T-helper 9 cell (primary cell): ENCODE results near the gene RAB11FIP5.
"Not testable (repeated sequence)": the region's sequence is repeated elsewhere in the genome, so short reads cannot be mapped to it uniquely, and the experiment has no call there.

Source experiments
- DNase-seq: peaks from one replicate; pipeline ENCODE4 v3.0.0-alpha.2; 2020

RAB11FIP5 gene

DNA sequence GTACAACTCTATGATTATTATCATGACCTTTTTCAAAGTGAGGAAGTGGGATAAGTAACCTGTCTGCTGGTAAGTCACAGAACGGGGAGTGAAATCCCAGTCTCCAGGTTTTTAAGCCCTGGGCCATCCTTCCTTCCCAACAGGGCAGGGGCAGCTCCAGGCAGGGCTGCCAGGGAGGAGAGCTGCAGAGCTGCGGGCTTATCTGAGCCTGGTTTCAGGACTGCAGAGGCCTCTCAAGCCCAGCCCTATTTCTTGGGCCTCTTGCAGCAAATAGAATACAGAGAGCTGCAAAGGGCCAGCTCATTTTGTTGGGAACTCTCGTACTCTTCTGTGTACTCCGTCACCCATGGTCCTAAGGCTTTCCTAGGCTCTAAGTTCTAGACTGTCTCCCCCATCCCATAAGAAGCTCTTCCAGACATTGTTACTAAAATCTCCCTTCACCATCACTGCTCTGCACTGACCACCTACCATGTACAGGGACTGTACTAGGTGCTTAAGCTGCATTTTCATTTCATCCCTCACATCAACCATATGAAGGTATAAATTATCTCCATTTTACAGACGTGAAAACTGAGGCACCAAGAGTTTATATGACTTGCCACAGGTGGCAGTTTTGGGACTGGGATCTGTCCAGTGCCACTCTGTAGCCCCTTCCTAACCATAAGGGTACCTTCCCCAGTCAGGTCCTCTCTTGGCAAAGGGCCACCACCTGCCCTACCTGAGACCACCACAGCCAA, 3.1 kb downstream of the RAB11FIP5 start:
- no peak for DNase-seq

DNA sequence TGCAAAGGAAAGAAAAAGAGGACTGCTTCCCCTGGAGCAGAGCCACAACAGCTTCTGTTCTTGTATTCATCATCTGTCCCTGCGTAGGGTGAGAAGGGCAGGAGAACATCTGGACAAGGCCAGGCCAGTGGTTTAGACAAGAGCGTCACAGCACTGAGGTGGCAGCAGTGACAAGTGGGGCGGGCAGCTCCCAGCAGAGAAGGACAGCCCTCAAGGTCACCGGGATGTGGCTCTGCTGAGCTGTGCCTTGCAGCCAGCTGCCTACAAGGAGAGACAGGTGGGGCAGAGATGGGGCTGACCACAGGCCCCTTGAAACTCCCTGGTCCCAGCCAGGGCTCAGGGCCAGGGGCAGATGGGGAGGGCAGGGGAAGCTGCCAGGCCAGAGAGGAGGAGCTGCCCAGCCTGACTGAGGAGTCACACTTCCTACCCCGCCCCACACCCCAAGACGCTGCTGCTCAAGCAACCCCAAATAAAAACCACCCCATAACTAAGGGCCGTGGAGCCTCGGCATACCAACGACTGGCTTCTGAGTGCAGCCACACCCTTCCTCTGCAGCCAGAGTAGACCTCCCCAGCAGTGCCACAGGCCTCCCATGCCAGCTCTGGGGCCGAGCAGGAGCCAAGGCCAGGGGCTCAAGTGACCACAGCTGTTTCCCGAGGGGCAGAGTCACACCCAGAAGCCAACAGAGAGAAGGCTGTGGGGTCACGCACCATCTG, 5.4 kb downstream of the RAB11FIP5 start:
- DNase-seq = no peak

DNA sequence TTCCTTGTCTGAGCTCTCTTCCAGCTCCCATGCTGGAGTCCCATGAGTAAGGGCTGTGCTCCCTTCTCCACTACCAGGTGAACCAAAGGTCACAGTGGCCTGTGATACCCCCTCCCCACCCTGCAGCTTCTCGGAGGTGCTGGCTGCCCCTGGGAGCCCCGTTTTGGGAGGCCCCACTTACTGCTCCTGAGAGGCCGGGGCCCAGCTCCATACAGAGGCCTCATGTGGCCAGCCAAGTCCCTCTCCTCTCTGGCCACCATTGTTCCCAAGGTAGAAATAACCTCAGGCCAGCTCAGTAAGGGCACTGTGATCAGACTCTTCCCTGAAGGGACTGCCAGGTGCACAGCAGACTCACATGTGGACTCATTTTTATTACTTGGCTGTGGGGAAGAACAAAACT, 6.0 kb downstream of the RAB11FIP5 start:
- DNase-seq = no peak

DNA sequence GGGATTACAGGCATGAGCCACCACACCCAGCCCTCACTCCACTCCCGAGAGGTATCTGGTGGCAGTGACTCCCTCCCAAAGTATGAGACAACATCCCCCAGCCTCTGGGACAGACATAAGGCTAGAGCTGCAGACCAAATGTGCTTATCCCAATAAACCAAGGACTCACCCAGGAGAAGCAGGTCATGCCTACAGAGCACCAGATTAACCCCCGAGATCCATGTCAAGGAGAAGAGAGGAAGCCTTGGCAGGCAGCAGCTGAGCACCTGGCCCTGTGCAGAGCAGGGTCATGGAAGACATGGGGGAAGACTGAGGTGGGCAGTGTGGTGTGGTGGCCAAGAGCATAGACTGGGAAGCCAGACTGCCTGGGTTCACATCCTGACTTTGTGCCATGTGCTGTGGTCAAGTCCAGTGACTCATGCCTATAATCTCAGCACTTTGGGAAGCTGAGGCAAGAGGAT, 7.2 kb downstream of the RAB11FIP5 start:
- DNase-seq = no peak

DNA sequence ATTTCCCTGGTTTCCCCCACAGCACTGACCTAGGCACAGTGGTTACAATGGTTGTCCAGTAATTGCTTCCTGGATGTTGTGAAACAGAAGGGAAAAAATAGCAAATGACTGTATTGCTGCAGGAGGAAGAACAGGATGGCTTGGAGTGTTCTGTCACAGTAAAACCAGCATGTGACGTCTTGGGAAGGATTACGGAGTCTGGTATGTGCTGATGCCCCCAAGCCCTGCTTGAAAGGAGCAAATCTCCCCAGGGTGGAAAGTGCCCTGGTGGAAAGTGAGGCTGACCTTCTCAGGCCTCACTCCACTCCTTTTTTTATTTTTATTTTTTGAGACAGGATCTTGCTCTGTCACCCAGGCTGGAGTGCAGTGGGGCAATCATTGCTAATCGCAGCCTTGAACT, 7.8 kb downstream of the RAB11FIP5 start:
- DNase-seq = no peak

DNA sequence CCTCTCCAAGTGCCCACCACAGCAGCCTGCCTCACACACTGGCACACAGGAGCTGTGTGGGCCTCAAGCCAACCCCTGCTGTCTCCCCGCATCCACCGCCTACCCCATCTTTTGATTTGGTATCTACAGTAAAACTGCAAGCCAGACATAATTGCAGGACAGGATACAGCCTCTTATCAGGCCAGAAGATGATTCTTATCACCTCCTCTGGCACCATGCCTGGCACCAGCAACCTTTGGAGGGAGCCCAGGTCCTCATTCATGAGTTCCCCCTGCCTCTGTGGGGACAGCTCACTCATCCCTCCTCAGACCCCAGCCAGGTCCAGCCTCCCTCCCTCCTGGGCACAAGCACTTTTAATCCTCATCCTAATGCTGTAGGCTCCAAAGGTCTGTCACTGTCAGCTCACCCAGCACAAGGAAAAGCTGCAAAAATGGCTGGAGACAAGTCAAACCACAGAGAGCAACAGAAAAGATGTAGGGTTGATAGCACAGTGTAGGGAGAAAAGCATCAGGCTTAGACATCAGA, 9.7 kb downstream of the RAB11FIP5 start:
- DNase-seq = no peak

DNA sequence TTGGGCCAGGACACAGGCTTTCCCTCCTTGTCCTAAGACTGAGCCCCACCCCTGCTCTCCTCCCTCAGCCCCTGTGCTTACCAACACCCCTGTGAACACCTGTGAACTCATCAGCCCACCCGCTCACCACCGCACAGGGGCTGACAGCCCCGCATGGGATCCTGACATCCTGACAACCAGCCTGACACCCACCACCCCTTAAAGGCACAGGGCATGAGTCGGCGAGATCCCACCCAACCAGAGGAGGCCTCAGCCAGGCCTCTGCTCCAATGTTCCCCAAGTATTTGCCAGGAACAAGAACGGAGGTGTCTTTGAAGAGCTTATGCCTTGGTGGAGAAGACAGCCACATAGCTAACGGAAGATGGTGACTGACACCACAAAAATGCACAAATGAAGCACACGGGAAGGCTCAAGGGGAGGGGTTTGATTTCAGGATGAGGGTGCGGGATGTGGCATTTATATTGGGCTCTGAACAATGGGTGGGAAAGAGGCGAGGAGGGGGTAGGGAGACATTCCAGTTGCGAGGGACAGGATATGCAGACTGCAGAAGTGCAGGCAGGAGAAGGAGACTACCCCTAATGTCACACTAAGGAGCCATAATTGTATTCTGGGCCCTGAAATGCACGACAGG, 11.0 kb downstream of the RAB11FIP5 start:
- DNase-seq = no peak

DNA sequence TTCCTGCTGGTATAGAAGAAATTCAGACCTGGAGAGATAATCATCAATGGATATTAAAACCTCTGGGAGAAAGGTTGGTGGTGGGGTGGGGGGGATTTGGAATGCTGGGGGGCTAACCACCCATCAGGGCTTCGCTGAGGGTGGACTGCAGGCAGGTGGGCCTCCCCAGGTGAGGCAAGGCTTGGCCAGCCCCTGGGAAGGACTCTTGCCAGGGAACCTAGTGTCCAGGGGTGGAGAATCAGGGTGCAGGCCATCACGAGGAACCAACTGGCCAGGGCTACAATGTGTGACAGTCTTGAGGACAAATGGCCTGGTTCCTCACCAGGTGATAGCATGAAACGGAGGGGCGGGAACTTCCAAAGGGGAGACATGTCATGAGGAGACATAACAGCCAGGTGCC, 11.8 kb downstream of the RAB11FIP5 start:
- no peak for DNase-seq

DNA sequence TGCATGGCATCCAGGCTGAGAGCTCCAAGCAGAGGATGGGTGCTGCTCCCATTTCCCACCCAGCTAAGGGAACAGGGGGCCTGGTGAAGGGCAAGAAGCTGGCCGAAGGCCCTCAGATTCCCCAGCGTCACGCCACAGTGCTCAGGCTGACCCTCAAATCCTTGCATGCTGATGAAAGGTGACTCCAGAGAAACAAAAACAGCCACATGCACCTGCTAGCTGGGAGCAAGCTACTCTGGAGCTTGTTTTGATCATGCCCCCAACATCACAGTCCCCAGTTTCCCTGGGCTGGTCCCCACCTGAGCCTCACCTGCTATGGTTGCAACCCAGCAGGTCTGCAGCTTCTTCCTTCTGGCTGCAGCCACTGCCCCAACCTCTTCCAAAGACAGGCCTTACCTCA, 13.3 kb downstream of the RAB11FIP5 start:
- DNase-seq = no peak

DNA sequence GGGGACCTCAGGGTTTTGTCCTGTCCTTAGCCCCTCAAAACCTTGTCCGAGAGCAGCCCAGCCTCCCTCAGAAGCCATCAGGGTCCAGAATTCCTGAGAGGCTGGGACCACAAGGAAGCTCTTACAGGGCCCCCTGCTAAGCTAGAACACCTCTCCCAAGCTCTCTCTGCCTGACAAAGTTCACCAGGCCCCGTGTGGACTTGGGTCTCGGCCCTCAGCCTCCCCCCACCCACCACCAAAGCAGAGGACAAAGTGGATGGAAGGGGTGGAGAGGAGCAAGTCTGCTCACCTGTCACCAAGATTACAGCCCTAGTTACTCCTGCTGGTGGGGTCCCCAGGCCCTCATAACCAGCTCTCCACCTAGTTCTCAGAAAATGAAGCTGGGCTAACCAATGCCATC, 16.8 kb downstream of the RAB11FIP5 start:
- no peak for DNase-seq

DNA sequence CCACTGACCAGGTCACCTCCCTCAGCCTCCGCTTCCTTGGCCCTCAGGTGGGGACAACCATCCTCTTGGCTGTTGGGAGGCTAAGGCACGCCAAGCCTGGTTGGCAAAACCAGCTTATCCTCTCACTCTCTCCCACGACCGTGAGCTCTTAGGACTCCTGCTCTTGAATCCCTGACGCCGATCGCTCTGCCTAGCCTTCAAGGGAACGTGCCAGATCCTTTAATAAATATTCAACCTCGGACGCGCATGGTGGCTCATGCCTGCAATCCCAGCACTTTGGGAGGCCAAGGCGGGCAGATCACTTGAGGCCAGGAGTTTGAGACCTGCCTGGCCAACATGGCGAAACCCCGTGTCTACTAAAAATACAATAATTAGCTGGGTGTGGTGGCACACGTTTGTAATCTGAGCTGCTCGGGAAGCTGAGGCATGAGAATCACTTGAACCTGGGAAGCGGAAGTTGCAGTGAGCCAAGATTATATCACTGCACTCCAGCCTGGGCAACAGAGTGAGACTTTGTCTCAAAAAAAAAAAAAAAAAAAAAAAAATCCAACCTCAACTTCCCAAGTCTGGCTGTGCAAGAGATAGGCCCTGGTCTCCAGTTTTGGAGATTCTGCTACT, 19.0 kb downstream of the RAB11FIP5 start:
- not testable (repeated sequence) for DNase-seq

DNA sequence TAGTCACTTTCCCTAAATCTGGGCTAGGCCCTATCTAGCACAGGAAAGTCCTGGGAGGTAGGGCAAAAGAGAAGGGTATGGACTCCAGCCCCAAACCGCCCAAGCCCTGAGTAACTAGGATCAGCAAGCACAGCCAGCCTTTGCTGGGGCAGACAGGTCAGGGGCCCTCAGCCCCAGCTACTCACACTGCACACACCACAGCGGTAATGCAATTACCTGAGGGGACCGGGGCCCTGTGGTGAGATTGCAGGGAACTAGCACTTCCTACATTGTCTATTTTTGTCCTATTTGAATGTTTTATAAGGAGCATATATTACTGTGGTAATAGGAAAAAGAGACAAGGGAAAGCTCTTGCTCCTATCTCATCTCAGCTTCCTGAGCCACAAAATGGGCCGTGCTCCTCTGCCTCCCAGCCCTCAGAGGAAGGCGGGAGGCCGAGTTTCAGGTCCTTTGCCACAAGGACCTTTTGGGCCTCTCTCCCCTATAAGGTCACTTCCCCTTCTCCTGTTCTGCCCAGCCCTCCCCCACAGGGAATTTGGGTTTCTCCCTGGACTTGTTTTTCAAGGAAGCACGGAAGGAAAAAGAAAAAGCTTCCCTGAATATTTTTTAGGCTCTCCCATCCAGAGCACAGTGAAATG, 20.5 kb downstream of the RAB11FIP5 start:
- DNase-seq = no peak

DNA sequence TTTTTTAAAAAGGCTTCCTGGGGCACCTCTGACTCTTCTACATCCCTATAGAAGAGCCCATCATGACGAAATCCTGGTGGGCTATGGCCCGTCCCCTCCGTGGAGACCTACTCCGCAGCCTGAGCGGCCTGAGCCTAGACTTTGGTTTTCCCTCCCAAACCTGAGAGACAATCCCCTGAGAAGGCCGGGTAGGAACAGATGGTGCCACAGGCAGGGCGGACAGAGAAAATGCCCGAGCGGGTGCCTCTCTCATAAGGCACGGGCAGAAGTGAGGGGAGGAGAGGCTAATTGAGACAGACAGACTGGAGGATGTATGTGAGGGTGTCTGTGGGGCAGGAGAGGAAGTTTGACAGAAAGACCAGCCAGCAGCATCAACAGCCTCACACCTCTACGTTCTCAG, 21.1 kb downstream of the RAB11FIP5 start:
- DNase-seq = no peak

DNA sequence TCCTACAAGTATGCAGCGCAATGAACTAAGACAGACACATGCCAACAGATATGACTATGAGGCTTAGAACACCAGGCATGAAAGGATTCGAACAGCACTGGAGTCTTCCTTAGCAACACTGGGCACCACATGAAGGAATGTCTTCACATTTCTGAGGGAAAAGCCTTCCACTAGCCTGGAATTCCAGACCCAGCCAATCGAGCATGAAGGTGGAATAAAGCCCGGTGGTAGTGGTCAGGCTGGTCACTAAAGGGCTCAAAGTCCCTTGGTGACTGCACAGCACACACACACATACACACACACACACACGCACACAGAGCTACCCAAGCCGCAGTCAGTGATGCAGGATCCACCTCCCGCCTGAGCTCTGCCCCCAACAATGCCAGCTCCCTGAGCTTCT, 21.6 kb downstream of the RAB11FIP5 start:
- DNase-seq = no peak

DNA sequence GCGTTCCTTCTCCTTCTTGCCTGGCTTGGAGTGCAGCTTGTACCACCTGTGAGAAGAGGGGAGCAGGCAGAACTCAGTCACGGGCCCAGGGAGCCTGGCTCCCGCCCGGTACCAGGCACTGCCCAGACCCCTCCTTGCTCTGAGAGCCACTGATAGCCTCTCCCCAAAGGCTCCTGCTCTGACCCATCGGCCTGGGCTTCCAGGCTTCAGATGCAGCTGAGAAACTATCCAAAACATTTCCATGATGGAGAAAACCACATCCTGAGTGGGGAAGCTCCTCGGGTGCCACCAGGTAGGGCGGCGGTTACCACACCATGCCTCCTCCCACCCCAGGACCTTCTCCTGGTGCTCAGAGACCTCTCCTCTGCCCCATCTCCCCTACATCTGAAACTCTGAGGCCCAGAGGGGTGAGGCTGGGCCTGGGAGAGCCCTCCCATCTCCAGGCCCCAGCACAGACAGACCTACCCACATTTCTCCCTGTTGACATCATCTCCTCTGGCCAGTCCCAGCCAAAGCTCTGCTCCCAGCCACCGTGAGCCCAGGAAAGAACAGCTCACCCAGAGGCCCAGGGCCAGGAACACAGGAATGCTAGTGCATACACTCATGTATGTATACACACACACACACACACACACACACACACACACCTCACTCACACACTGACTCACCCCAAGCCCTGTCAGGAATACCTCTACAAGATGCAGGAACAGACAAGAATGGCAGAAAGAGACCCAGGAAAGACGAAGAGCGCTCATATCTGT, 23.3 kb downstream of the RAB11FIP5 start:
- no peak for DNase-seq

DNA sequence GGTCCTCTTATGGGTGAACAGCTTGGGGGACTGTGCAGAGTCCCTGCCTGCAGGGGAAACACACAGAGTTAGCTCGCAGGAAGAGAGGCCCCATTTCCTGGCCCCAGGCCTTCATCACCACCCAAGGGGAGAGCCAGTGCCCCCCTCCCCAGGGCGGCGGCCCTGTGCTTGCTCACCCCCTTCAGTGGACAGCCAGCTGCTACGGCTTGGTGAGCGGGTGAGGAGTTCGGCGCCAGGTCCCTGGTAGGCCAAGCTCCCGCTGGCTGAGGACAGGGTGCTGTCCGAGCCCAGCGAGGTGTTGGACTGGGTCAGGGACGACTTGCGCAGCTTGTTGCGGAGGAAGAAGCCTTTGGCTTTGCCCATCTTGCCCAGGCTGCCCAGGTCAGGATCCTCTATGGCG, 24.0 kb downstream of the RAB11FIP5 start:
- DNase-seq = no peak

DNA sequence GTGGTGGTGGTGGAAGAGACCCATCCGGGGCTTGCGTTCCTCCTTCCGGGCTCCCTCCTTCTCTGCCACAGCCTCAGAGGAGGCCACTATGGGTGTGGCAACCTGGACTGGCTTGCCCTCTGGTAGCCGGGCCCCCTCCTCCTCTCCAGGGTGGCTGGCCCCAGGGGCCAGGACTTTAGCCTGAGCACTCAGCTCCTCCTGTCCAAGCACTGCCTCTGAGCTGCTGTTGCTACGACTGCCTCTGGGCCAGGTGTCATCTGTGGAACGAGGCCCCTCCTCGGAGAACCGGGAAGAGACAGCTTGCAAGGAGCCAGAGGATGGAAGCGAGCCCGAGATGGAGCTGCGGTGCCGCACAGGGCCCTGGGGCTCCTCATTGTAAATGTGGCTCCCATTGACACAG, 24.5 kb downstream of the RAB11FIP5 start:
- DNase-seq = no peak

DNA sequence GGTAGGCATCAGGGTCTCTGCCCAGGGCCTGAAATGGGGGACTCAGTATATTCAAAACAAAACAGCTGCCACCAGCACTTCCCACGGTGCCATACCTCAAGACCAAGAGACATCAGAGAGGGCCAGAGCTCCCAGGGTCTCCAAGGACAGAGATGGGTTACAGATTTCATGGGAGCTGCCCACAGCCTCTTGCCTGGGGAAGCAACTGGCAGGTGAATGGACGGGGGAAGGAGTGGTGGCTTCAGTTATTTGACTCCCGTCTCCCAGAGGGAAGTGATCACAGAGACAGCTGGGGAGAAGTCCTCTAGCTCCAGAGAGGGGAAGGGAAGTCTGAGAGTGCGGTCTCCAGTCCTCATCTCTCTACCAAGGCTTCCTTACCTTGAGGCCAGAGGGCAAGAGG, 25.4 kb downstream of the RAB11FIP5 start:
- DNase-seq = no peak

DNA sequence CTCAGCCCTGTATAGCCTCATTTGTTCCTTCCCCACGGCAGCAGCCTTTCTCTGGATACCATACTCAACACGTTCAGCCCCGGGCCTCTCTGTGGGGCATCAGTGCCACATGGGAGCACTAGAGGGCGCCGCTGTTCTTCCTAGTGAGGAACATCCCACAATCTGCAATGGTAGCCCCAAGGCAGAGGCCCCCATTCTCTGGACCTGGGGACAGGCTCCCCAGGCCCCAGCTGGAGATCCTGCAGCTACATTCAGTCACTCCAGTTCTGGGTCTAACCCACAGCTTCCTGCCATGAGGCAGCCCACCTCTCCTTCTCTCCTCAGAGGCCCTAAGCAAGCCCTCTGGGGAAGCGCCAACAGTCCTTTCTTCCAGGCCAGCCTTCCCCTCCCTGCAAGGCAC, 27.1 kb downstream of the RAB11FIP5 start:
- peak; percentile 76 for DNase-seq

DNA sequence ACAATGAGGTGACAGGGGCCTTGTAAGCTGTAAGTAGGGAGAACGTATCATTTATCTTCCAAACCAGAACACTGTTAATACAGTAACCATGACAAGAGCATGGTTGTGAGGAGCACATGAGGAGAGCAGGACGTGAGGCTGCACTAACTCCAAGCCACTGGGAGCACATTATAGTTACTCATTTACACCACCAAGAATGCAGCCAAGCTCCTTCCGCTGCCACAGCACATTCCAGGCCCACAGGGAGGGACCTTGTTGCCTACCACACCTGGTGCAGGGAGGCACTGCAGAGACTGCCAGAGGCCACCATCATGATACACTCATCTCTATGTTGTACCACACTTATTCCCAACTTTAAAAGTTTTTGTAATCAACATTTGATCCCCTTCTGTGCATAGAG, 27.8 kb downstream of the RAB11FIP5 start:
- DNase-seq = no peak

DNA sequence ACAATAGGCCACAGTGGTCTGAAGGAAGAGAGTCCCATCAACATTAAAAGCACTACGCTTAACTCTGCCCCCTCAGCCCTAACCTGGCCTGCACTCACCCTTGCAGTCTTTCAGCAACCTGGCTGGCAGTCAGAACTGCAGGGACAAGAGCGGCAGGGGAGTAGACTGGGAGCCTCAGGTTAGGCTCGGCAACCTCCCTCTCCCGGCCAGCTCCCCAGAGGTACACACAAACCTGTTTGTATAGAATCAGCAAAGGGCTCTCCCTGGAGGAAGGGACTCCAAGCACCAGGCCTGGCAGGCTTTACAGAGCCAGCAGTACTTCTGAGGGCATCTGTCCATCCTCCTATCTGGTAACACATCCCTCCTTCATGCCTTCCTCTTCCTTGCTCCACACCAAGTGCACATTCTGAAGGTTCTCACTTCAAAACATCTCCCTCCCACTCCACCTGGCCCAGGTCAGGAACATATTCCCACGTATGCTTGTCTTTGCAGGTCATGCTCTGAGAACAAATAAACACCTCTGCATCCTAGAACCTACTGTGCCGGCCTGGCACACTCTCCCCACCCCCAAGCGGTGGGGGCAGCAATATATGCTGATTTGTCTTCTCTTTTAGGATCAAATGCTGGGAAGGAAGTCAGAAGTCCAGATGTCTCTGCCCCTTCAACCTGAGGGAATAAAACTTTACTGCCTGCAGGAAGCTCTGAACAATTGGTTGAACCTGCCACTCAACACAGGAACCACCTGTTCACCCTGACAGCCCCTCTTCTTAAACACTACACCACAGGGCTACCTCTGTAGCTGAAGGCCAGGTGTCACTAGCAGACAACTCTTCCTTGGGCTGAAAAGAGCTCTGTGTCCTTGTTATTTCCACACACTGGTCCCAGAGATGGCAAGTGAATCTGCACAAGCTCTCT, 28.6 kb downstream of the RAB11FIP5 start:
- DNase-seq = no peak
